ENCODE data around the gene ABHD6.
A peak's percentile ranks its signal among the peaks of the same experiment; 100 is the strongest.
"Not testable (repeated sequence)": the region's sequence is repeated elsewhere in the genome, so short reads cannot be mapped to it uniquely, and the experiment has no call there.

ABHD6 gene

GRCh38 chr3:58274027-58274614 is 36.5 kb downstream of the ABHD6 start:
- DNase-seq (ENCODE audit: low spot score): no peak

GRCh38 chr3:58281069-58281468 is 43.5 kb downstream of the ABHD6 start:
- DNase-seq (ENCODE audit: low spot score): no peak

- no peak for DNase-seq (ENCODE audit: low spot score)
Measured at GRCh38 chr3:58285334-58285733, 47.7 kb downstream of the ABHD6 start.

GRCh38 chr3:58287354-58287753 is 49.8 kb downstream of the ABHD6 start:
- peak; percentile 45 for DNase-seq (ENCODE audit: low spot score)

GRCh38 chr3:58288011-58288728 is 50.6 kb downstream of the ABHD6 start:
- no peak for DNase-seq (ENCODE audit: low spot score)

- not testable (repeated sequence) for DNase-seq (ENCODE audit: low spot score)
Measured at GRCh38 chr3:58288964-58289613, 51.5 kb downstream of the ABHD6 start.

GRCh38 chr3:58290446-58290845 is 52.9 kb downstream of the ABHD6 start:
- not testable (repeated sequence) for DNase-seq (ENCODE audit: low spot score)

GRCh38 chr3:58291671-58292338 is 54.2 kb downstream of the ABHD6 start:
- no peak for DNase-seq (ENCODE audit: low spot score)

- no peak for DNase-seq (ENCODE audit: low spot score)
Measured at GRCh38 chr3:58292866-58293265, 55.3 kb downstream of the ABHD6 start.

GRCh38 chr3:58293516-58293915 is 55.9 kb downstream of the ABHD6 start:
- DNase-seq (ENCODE audit: low spot score): no peak

GRCh38 chr3:58296269-58296668 is 58.7 kb downstream of the ABHD6 start:
- no peak for DNase-seq (ENCODE audit: low spot score)

- DNase-seq (ENCODE audit: low spot score): no peak
Measured at GRCh38 chr3:58296843-58297242, 59.3 kb downstream of the ABHD6 start.

GRCh38 chr3:58298190-58298589 is 60.6 kb downstream of the ABHD6 start:
- DNase-seq (ENCODE audit: low spot score): no peak

- no peak for DNase-seq (ENCODE audit: low spot score)
Measured at GRCh38 chr3:58299075-58299474, 61.5 kb downstream of the ABHD6 start.

- DNase-seq (ENCODE audit: low spot score): peak; percentile 37
Measured at GRCh38 chr3:58299839-58300516, 62.4 kb downstream of the ABHD6 start.

- DNase-seq (ENCODE audit: low spot score): peak; percentile 99
Measured at GRCh38 chr3:58305882-58306711, 68.5 kb downstream of the ABHD6 start, which contains the start of the genes HTD2 and RPP14. Gene HTD2 (plus strand): TSS chr3:58306520. CDS start chr3:58317614, 11,094 bp downstream. Gene RPP14 (plus strand): TSS chr3:58306245. CDS start chr3:58310330, 4,085 bp downstream.

- DNase-seq (ENCODE audit: low spot score): peak; percentile 66
Measured at GRCh38 chr3:58307639-58308215, 70.1 kb downstream of the ABHD6 start.

- peak; percentile 41 for DNase-seq (ENCODE audit: low spot score)
Measured at GRCh38 chr3:58308728-58309127, 71.1 kb downstream of the ABHD6 start.

GRCh38 chr3:58317811-58318210 is 80.2 kb downstream of the ABHD6 start:
- DNase-seq (ENCODE audit: low spot score): no peak

GRCh38 chr3:58321791-58322190 is 84.2 kb downstream of the ABHD6 start:
- no peak for DNase-seq (ENCODE audit: low spot score)

- DNase-seq (ENCODE audit: low spot score): no peak
Measured at GRCh38 chr3:58322793-58323192, 85.2 kb downstream of the ABHD6 start.

All from COLO829 (cell line).